Heart left ventricle (tissue), 13 donors: ENCODE measurements around the gene CBX1.

ENCODE experiments used
- POLR2A ChIP-seq, 2 donors: fragments of 450-650 bp; IDR thresholded peaks; one replicate each; pipeline ENCODE4 v1.6.1; 2017; ENCODE audit warnings: antibody characterized with exemption in 2 of 2, mild to moderate bottlenecking in 2 of 2, moderate library complexity in 2 of 2
- TF ChIP-seq, protein P1 (sequence below), 12 donors: fragments of 200-600 bp; sonication (generic) in 4 of 12; IDR thresholded peaks; one replicate each; pipeline versions ENCODE4 v1.5.0 to v1.8.0; 2018 to 2022; ENCODE audit warnings: antibody characterized with exemption in 12 of 12, mild to moderate bottlenecking in 5 of 12
- donor health status: ischemic (EF 13 %, LVEDD 7.1; RV severe dilation, severe dysfunction).
- donor health status: DM: no; HTN: yes; CAD: no.
- donor health status: DM: no; HTN: no; CAD: no.
- donor health status: ischemic (EF 25% LVEDD 6.9; RV normal size, moderate dysfunction).
- donor health status: ischemic (EF 25% LVEDD 5.7; RV mildly dilated, moderate dysfunction).
- donor health status: ischemic (EF 35%, LVEDD 5.7; RV mildly dilated, moderate dysfunction).
- donor health status: nonischemic (EF 11% LVEDD 7.7; RV severe dilation, severe dysfunction).
- donor health status: DM: yes; HTN: yes; CAD: no.
- donor health status: PGD.
- donor health status: ischemic (EF 29% LVEDD 5.4; RV normal size, mild dysfunction).
- donor health status: nonischemic (EF 23%, LVEDD 6.1; RV moderate dilation, normal function).

DNA sequence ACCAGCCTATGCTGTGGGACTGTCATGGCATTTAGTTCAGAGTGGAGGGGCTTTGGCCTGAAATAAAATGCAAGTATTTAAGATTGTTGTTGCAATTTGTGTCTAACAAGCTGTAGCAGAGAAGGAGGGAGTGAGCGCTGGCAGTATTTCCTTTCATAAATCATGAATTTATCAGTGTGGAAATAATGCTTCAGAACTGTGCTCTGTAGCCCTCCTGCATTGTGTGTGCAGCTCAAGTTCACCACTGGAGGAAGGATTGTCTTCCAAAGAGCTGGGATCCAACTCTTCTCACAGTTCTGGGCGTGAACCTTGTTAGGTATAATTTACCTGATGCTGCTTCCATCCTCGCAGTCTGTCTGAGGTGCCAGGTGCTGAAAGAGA, 21.4 kb upstream of the CBX1 start:
- TF ChIP-seq, protein P1, sequence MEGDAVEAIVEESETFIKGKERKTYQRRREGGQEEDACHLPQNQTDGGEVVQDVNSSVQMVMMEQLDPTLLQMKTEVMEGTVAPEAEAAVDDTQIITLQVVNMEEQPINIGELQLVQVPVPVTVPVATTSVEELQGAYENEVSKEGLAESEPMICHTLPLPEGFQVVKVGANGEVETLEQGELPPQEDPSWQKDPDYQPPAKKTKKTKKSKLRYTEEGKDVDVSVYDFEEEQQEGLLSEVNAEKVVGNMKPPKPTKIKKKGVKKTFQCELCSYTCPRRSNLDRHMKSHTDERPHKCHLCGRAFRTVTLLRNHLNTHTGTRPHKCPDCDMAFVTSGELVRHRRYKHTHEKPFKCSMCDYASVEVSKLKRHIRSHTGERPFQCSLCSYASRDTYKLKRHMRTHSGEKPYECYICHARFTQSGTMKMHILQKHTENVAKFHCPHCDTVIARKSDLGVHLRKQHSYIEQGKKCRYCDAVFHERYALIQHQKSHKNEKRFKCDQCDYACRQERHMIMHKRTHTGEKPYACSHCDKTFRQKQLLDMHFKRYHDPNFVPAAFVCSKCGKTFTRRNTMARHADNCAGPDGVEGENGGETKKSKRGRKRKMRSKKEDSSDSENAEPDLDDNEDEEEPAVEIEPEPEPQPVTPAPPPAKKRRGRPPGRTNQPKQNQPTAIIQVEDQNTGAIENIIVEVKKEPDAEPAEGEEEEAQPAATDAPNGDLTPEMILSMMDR (IDR thresholded peaks at IDR 0.05): no peak
- no peak for TF ChIP-seq POLR2A (IDR thresholded peaks at IDR 0.05)
